Neutrophil (primary cell): Measurements from ENCODE around the gene TRIM10.

Experiments used
- H3K27ac ChIP-seq: fragments of 200-600 bp; sonication (generic); 2 replicates; pipeline ENCODE4 v1.5.1; 2016; ENCODE audit warnings: mild to moderate bottlenecking, moderate library complexity
- H3K27me3 ChIP-seq: fragments of 200-600 bp; sonication (generic); 2 replicates; pipeline ENCODE4 v1.6.0; 2016; ENCODE audit warnings: mild to moderate bottlenecking
- H3K36me3 ChIP-seq: fragments of 200-600 bp; sonication (generic); 2 replicates; pipeline ENCODE4 v1.5.1; 2017
- H3K4me1 ChIP-seq, 2 experiments: fragments of 200-600 bp in 1 of 2; sonication (generic) in 1 of 2; 1 replicate in 1 of 2; 2 replicates in 1 of 2; pipeline versions ENCODE4 v1.5.1 to v1.6.1; 2013 to 2016; ENCODE audit warnings: low read depth in 1 of 2, low read length in 1 of 2, mild to moderate bottlenecking in 1 of 2, moderate library complexity in 1 of 2; ENCODE audit not compliant: control insufficient read depth in 1 of 2, insufficient read depth in 1 of 2
- H3K4me3 ChIP-seq, 2 experiments: fragments of 200-600 bp in 1 of 2; sonication (generic) in 1 of 2; 1 replicate in 1 of 2; 2 replicates in 1 of 2; pipeline ENCODE4 v1.5.1; 2013 to 2016; ENCODE audit warnings: low read depth in 1 of 2, low read length in 1 of 2, mild to moderate bottlenecking in 1 of 2, moderate library complexity in 1 of 2
- H3K9me3 ChIP-seq: fragments of 200-600 bp; sonication (generic); 2 replicates; pipeline ENCODE4 v1.5.1; 2016
- CTCF ChIP-seq: fragments of 200-600 bp; sonication (generic); IDR thresholded peaks from 2 replicates; pipeline ENCODE4 v1.5.1; 2016; ENCODE audit warnings: antibody characterized with exemption

Gene TRIM10

GRCh38 chr6:30149858-30150550, 11.0 kb downstream of the TRIM10 start:
- H3K27me3 ChIP-seq: peaks cover 8% of the 10 kb centered on the region

GRCh38 chr6:30149234-30149633, 11.8 kb downstream of the TRIM10 start:
- H3K9me3 ChIP-seq: no peaks in the 10 kb centered on the region
- H3K27ac ChIP-seq: no peak overlapping the region
- peaks cover 16% of the 10 kb centered on the region for H3K27me3 ChIP-seq
- H3K36me3 ChIP-seq: no peaks in the 10 kb centered on the region
- TF ChIP-seq CTCF: no peak
- H3K4me3 ChIP-seq: no peak overlapping the region
- H3K4me1 ChIP-seq: peaks cover 19 to 29% of the 10 kb centered on the region in 2 experiments

More at GRCh38 chr6:30149858-30150550, 11.0 kb downstream of the TRIM10 start:
- Histone ChIP-seq H3K36me3 (no peaks in the 10 kb centered on the region), H3K4me1 (peaks cover 19 to 29% of the 10 kb centered on the region in 2 experiments), H3K9me3 (no peaks in the 10 kb centered on the region), H3K27ac (no peak overlapping the region), H3K4me3 (no peak overlapping the region)
- no peak for TF ChIP-seq CTCF

- no peak for TF ChIP-seq CTCF
- Histone ChIP-seq H3K4me3 (no peak overlapping the region), H3K27me3 (peaks cover 37% of the 10 kb centered on the region)
These were observed 13.9 kb downstream of the TRIM10 start for GRCh38 chr6:30147096-30147495.

GRCh38 chr6:30145818-30146217, 15.2 kb downstream of the TRIM10 start:
- Histone ChIP-seq H3K9me3 (no peaks in the 10 kb centered on the region), H3K4me1 (no peaks in the 10 kb centered on the region), H3K27me3 (peaks cover 50% of the 10 kb centered on the region), H3K27ac (no peak overlapping the region), H3K36me3 (no peaks in the 10 kb centered on the region), H3K4me3 (no peak overlapping the region)
- no peak for TF ChIP-seq CTCF

More at GRCh38 chr6:30147096-30147495, 13.9 kb downstream of the TRIM10 start:
- H3K9me3 ChIP-seq: no peaks in the 10 kb centered on the region
- no peak overlapping the region for H3K27ac ChIP-seq
- peaks cover 8 to 11% of the 10 kb centered on the region in 2 experiments for H3K4me1 ChIP-seq
- no peaks in the 10 kb centered on the region for H3K36me3 ChIP-seq

- no peak overlapping the region for H3K4me3 ChIP-seq
- H3K9me3 ChIP-seq: no peaks in the 10 kb centered on the region
- TF ChIP-seq CTCF: no peak
- no peaks in the 10 kb centered on the region for H3K36me3 ChIP-seq
- no peaks in the 10 kb centered on the region for H3K4me1 ChIP-seq
- no peak overlapping the region for H3K27ac ChIP-seq
- H3K27me3 ChIP-seq: peaks cover 55% of the 10 kb centered on the region
These were observed 16.2 kb downstream of the TRIM10 start for GRCh38 chr6:30144811-30145210.
